K562 (cell line): ENCODE results near the gene HNRNPF. TPM values are rescaled to one million over a fixed set of nuclear protein-coding genes. Genes with fewer than 3 reads are reported as not detected.

Experiments
- ASH1L ChIP-seq: fragments of 450-650 bp; IDR thresholded peaks from 2 replicates; pipeline ENCODE4 v1.6.1; 2018; ENCODE audit warnings: borderline replicate concordance, mild to moderate bottlenecking, low read depth; ENCODE audit not compliant: partially characterized antibody
- ELF2 ChIP-seq: fragments of 250-450 bp; sonication (Bioruptor Pico); IDR thresholded peaks from 2 replicates; pipeline ENCODE4 v1.5.0; 2021; ENCODE audit warnings: mild to moderate bottlenecking
- EWSR1 ChIP-seq: fragments of 450-650 bp; IDR thresholded peaks from 2 replicates; pipeline ENCODE4 v1.6.1; 2018; ENCODE audit warnings: borderline replicate concordance, mild to moderate bottlenecking, low read depth, moderate library complexity; ENCODE audit not compliant: partially characterized antibody
- GATAD2B ChIP-seq: fragments of 450-650 bp; IDR thresholded peaks from 2 replicates; pipeline ENCODE4 v1.6.1; 2017; ENCODE audit warnings: mild to moderate bottlenecking, borderline replicate concordance
- HBP1 ChIP-seq: fragments of 450-650 bp; formaldehyde crosslinking; IDR thresholded peaks from 2 replicates; pipeline ENCODE4 v1.4.0; 2022; ENCODE audit warnings: missing genetic modification characterization
- HNRNPH1 ChIP-seq: fragments of 200-400 bp; formaldehyde crosslinking; optimal IDR thresholded peaks from 2 replicates; pipeline ENCODE3; 2017; ENCODE audit warnings: low read depth, mild to moderate bottlenecking, low read length, moderate library complexity
- IRF9 ChIP-seq: fragments of 450-650 bp; IDR thresholded peaks from 2 replicates; pipeline ENCODE4 v1.6.1; 2016; ENCODE audit warnings: missing biosample characterization, missing genetic modification characterization
- NCOA6 ChIP-seq: fragments of 450-650 bp; IDR thresholded peaks from 2 replicates; pipeline ENCODE4 v1.6.1; 2017; ENCODE audit warnings: mild to moderate bottlenecking
- PRPF4 ChIP-seq: fragments of 200-400 bp; formaldehyde crosslinking; IDR thresholded peaks from one replicate; pipeline ENCODE4 v1.6.1; 2017; ENCODE audit warnings: low read length, low read depth, mild to moderate bottlenecking; ENCODE audit not compliant: insufficient read depth, poor library complexity, severe bottlenecking
- PTTG1 ChIP-seq: fragments of 450-650 bp; IDR thresholded peaks from 2 replicates; pipeline ENCODE4 v1.6.1; 2016; ENCODE audit warnings: low read depth, mild to moderate bottlenecking, missing genetic modification characterization, missing compliant biosample characterization
- REST ChIP-seq, 2 experiments: fragments of 450-650 bp; formaldehyde crosslinking in 1 of 2; IDR thresholded peaks; 2 replicates each; pipeline versions ENCODE4 v1.4.0 to v1.6.1; 2014 to 2020; ENCODE audit warnings: mild to moderate bottlenecking in 2 of 2, borderline replicate concordance in 1 of 2, low read depth in 1 of 2
- RNF2 ChIP-seq: sonication (generic); IDR thresholded peaks from 2 replicates; pipeline ENCODE4 v1.6.1; 2016
- SMARCE1 ChIP-seq: fragments of 450-650 bp; IDR thresholded peaks from 2 replicates; pipeline ENCODE4 v1.7.1; 2016; ENCODE audit warnings: mild to moderate bottlenecking
- XRCC3 ChIP-seq: fragments of 450-650 bp; IDR thresholded peaks from 2 replicates; pipeline ENCODE4 v1.6.1; 2017; ENCODE audit warnings: mild to moderate bottlenecking, moderate library complexity
- XRCC5 ChIP-seq: fragments of 200-400 bp; formaldehyde crosslinking; IDR thresholded peaks from 2 replicates; pipeline ENCODE4 v1.6.1; 2017; ENCODE audit warnings: low read depth, mild to moderate bottlenecking, low read length
- ZNF143 ChIP-seq: sonication (generic); formaldehyde crosslinking; IDR thresholded peaks from 2 replicates; pipeline ENCODE4 v1.9.0; 2022; ENCODE audit warnings: mild to moderate bottlenecking, missing genetic modification reagents
- ZNF785 ChIP-seq: fragments of 250-450 bp; sonication (Bioruptor Pico); IDR thresholded peaks from 2 replicates; pipeline ENCODE4 v1.4.0; 2020; ENCODE audit warnings: mild to moderate bottlenecking
- polyA plus RNA-seq, 8 experiments: library from polyadenylated mRNA; depleted of rRNA in 4 of 8; stranded (reverse) in 5 of 8; unstranded in 3 of 8; fragments of >200 nt; fragmentation: Nextera tagmentation in 2 of 8; fragmentation: Illumina TruSeq in 1 of 8; extraction: Ambion mirVana in 2 of 8; extraction: Trizol in 1 of 8; gene quantifications; 2 replicates each; pipeline versions ENCODE4 v1.2.1 to v1.2.3, GENCODE V29; 2011 to 2014; ENCODE audit warnings: inconsistent platforms in 1 of 8, missing spikeins in 1 of 8
- total RNA-seq, 7 experiments: library from RNA; depleted of rRNA in 6 of 7; stranded (reverse); fragments of >200 nt in 6 of 7; fragmentation: Illumina TruSeq in 2 of 7; extraction: Trizol in 2 of 7; gene quantifications; 2 replicates each; pipeline versions ENCODE4 v1.2.1 to v1.2.3, GENCODE V29; 2011 to 2021; ENCODE audit warnings: low replicate concordance in 1 of 7

HNRNPF gene
- total and polyA plus RNA-seq, 9 of the 15 experiments (the other 6 are each of a cell fraction or from before 2014, with no cell fraction given), result 192 to 489 (median 416) TPM

GRCh38 chr10:43407576-43408330, 1.2 kb downstream of the HNRNPF start (continued):
- TF ChIP-seq REST (IDR thresholded peaks at IDR 0.05; ENCODE audit: borderline replicate concordance) (peak; percentile 45), REST (CRISPR knock-in tag; IDR thresholded peaks at IDR 0.05; ENCODE audit: low read depth) (no peak; the same call in 1 of the 2 replicates), PTTG1 (tag) (no peak), GATAD2B (no peak), SMARCE1 (0 out of 2 replicates have a peak, but pooled peaks have one; percentile 28), NCOA6 (no peak), HBP1 (CRISPR knock-in tag) (no peak), IRF9 (tag) (peak; percentile 90), XRCC5 (no peak), ZNF785 (CRISPR knock-in tag) (no peak), EWSR1 (no peak), ZNF143 (CRISPR knock-in tag) (0 out of 2 replicates have a peak, but pooled peaks have one; percentile 45), HNRNPH1 (no peak), XRCC3 (no peak), ELF2 (CRISPR knock-in tag) (peak; percentile 65; the same call in 1 of the 2 replicates), RNF2 (peak; percentile 91), ASH1L (no peak), PRPF4 (no peak)
